NCI-H2107 (cell line): Measurements from ENCODE around the gene OPTN.
"Not testable (repeated sequence)": the region's sequence is repeated elsewhere in the genome, so short reads cannot be mapped to it uniquely, and the experiment has no call there.

ENCODE experiments used
- DNase-seq: peaks from one replicate; lab custom pipeline; 2025; lab: John Stamatoyannopoulos, UW

The OPTN gene

GRCh38 chr10:13099666-13100348, at the start of gene OPTN:
TSS of gene OPTN (plus strand) at chr10:13100163. CDS start at chr10:13109123, 8,960 bp downstream.
- peak; percentile 67 for DNase-seq

GRCh38 chr10:13051126-13051694, 48.8 kb upstream of the OPTN start:
- DNase-seq, result no peak

- not testable (repeated sequence) for DNase-seq
Observed at GRCh38 chr10:13053208-13053607, 46.8 kb upstream of the OPTN start.

DNA sequence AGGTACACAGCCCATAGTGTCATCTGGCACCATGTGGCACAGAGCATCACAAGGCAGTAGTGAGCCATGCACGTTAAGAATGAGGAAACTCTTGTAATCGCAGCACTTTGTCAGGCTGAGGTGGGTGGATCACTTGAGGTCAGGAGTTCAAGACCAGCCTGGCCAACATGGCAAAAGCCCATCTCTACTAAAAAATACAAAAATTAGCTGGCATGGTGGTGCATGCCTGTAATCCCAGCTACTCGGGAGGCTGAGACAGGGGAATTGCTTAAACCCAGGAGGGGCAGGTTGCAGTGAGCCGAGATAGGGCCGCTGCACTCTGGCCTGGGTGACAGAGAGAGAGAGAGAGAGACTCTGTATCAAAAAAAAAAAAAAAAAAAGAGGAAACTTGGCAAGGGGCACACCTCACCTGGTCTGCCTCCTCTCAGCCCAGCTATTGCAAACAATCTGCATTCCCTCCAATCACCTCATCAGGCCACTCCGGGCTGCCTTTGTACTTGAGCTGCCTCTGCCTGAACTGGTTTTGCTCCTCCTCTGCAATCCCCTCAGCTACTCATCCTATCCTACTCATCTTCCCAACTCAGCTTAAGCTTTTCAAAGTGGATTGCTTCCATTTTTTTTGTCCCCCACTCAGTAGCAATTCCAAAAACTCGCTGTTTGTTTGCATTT, 46.0 kb upstream of the OPTN start:
- DNase-seq, result no peak

GRCh38 chr10:13054844-13055243, 45.1 kb upstream of the OPTN start:
- DNase-seq, result no peak

- DNase-seq, result no peak
Observed at GRCh38 chr10:13056456-13057077, 43.4 kb upstream of the OPTN start.

GRCh38 chr10:13062803-13063202, 37.2 kb upstream of the OPTN start:
- DNase-seq, result no peak

- DNase-seq, result no peak
Observed at GRCh38 chr10:13066527-13066926, 33.4 kb upstream of the OPTN start.

- no peak for DNase-seq
Observed at GRCh38 chr10:13067431-13067830, 32.5 kb upstream of the OPTN start.

GRCh38 chr10:13068071-13068470, 31.9 kb upstream of the OPTN start:
- DNase-seq, result no peak

GRCh38 chr10:13068484-13068883, 31.5 kb upstream of the OPTN start:
- no peak for DNase-seq

- no peak for DNase-seq
Observed at GRCh38 chr10:13072339-13072738, 27.6 kb upstream of the OPTN start.

- DNase-seq, result peak; percentile 23
Observed at GRCh38 chr10:13074563-13075451, 25.2 kb upstream of the OPTN start.

DNA sequence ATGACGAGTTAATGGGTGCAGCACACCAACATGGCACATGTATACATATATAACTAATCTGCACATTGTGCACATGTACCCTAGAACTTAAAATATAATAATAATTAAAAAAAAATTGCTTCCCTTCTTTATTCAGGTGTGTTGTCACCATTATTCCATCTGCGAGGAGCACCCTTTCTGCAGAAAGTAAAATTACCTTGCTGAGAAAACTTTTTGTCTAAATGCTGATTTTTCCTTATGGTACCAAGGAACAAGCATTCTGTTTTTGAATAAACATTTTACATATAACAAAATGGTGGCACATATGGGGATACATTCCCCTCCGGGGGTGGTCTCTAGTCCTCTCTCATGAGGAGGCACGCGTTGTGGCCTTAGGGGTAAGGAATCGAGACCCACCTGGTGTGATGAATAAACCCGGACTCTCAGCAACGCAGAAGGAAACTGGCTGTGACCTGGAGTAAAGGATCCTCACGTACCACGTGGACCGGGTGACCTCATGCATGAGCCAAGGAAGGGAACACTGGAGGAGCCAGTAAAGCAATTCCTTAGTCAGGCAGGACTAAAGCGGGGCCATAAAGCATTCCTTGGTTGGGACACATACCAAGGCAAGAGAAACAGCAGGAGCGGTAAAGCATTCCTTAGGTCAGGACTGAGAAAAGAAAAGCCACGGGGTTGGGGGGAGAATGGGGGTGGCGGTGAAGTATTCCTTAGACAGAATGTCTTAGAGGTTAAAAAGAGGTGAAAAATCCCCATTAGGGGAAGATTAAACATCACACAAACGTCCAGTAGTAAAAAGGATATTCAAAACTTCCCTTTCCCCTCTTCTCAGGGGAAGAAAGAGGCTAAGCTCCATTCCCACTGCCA, 20.8 kb upstream of the OPTN start:
- DNase-seq, result no peak

- DNase-seq, result no peak
Observed at GRCh38 chr10:13079776-13080050, 20.2 kb upstream of the OPTN start.

- no peak for DNase-seq
Observed at GRCh38 chr10:13080643-13081042, 19.3 kb upstream of the OPTN start.

- not testable (repeated sequence) for DNase-seq
Observed at GRCh38 chr10:13083700-13084099, 16.3 kb upstream of the OPTN start.

GRCh38 chr10:13086056-13086455, 13.9 kb upstream of the OPTN start:
- DNase-seq, result no peak

- DNase-seq, result no peak
Observed at GRCh38 chr10:13087601-13087985, 12.4 kb upstream of the OPTN start.

DNA sequence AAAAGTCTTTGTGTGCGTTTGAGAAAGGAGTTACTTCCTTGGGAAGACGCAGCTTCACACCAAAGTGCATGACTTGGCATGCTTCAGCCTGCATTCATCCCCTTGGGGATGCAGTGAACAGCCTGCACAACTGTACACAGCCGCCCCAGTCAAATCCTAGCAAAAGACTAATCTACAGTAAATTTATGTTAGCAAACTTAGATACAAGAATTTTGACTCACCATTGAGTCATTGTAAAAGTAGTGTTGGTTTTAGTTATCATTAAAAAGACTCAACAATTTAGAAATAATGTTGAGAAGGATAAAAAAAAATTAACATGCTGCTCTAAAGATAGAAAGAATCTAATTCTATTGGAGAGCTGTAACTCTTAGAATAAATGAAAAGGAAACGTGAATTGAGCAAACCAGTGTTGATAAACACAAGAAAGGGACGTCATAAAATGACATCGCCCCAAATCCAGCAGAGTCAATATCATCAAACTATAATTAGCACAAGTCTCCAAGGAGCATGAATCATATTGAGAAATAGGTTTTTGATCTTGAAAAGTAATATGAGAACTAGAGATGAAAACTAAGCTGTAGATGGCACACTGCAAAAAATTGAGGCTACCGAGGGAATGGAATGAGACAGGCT, 11.9 kb upstream of the OPTN start:
- no peak for DNase-seq

DNA sequence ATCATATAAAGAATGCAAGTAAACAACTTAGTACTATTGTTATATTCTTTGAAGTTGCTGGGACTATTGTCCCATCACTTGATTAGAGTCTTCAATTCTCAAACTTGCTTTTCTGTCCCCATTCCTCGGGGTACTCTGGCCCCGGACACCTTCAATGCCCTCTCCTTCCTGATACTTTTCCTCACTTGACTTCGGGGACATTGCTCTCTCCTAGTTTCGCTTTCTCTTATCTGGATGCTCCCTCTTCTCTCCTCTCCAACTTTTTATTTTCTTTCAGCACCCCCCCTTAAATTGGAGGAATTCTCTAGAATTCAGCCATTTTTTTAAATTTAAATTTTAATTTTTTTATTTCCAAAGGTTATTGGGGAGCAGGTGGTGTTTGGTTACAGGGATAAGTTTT, 10.6 kb upstream of the OPTN start:
- no peak for DNase-seq
